H1 (cell line): ENCODE results near the gene LIPA. TPM values are rescaled to one million over a fixed set of nuclear protein-coding genes. Genes with fewer than 3 reads are reported as not detected.

ENCODE experiments used
- polyA plus RNA-seq, 7 experiments: library from polyadenylated mRNA; depleted of rRNA in 3 of 7; stranded (reverse) in 5 of 7; unstranded in 2 of 7; fragments of >200 nt in 5 of 7; fragments of 200-250 nt in 2 of 7; gene quantifications; 1 replicate in 5 of 7; 2 replicates in 1 of 7; 4 replicates in 1 of 7; pipeline versions ENCODE4 v1.2.1 to v1.2.3, GENCODE V29; 2011 to 2013; ENCODE audit warnings: missing spikeins in 2 of 7, mixed read lengths in 2 of 7
- total RNA-seq: library from RNA; stranded (reverse); fragmentation: NEBNext Ultra II Directional; extraction: Animal tissue kit (Norgen Biotek cat#: 25700); gene quantifications from 2 replicates; pipeline ENCODE4 v1.2.1, GENCODE V29; 2021

LIPA gene
- total and polyA plus RNA-seq, 2 of the 8 experiments (the other 6 are each of a cell fraction or from before 2014, with no cell fraction given) = 18.1 to 32.4 TPM

Other genes starting within 250 kb of the LIPA start
- 0.56 TPM in 1 of 2 replicates, not detected in the other for gene CH25H, start 44.5 kb downstream of the LIPA start, total RNA-seq
- 1.3 and 1.6 TPM in 2 replicates for gene CH25H, start 44.5 kb downstream of the LIPA start, polyA plus RNA-seq (2011; rRNA removed)
- gene IFIT2, start 50.3 kb upstream of the LIPA start, total RNA-seq = 0.35 and 0.40 TPM in 2 replicates
- gene IFIT2, start 50.3 kb upstream of the LIPA start, polyA plus RNA-seq (2011; rRNA removed) = 0.03 TPM in 1 of 2 replicates, not detected in the other
- 0.57 and 0.84 TPM in 2 replicates for gene IFIT3, start 76.2 kb upstream of the LIPA start, total RNA-seq
- 0.05 and 0.12 TPM in 2 replicates for gene IFIT3, start 76.2 kb upstream of the LIPA start, polyA plus RNA-seq (2011; rRNA removed)
- gene IFIT1B, start 126.3 kb upstream of the LIPA start, total RNA-seq = not detected in 2 replicates
- gene IFIT1B, start 126.3 kb upstream of the LIPA start, polyA plus RNA-seq (2011; rRNA removed) = not detected in 2 replicates
- gene IFIT1, start 140.8 kb upstream of the LIPA start, total RNA-seq = 1.5 and 1.8 TPM in 2 replicates
- 0.36 and 0.94 TPM in 2 replicates for gene IFIT1, start 140.8 kb upstream of the LIPA start, polyA plus RNA-seq (2011; rRNA removed)
- 2.6 TPM in 2 replicates for gene IFIT5, start 162.8 kb upstream of the LIPA start, total RNA-seq
- 0.55 and 0.94 TPM in 2 replicates for gene IFIT5, start 162.8 kb upstream of the LIPA start, polyA plus RNA-seq (2011; rRNA removed)